ENCODE data around the gene EBNA1BP2. TPM values are rescaled to one million over a fixed set of nuclear protein-coding genes. Genes with fewer than 3 reads are reported as not detected.

The EBNA1BP2 gene
- total and polyA plus RNA-seq, 2 of the 13 experiments (the other 11 are each of a cell fraction or from before 2014, with no cell fraction given), result 27.1 to 102 TPM

GRCh38 chr1:43135857-43136781, 36.0 kb downstream of the EBNA1BP2 start:
- Histone ChIP-seq H3K36me3 (replicated peaks in 1 of 2; ENCODE audit: control insufficient read depth in 1 of 2, insufficient read depth in 2 of 2, low read length in 2 of 2) (no peaks in the 10 kb centered on the region), H3K4me1 (ENCODE audit: insufficient read depth, low read length) (peaks cover 16% of the 10 kb centered on the region), H3K9me3 (ENCODE audit: low read length) (peaks cover 24% of the 10 kb centered on the region), H3K27me3 (ENCODE audit: control insufficient read depth in 1 of 2, insufficient read depth in 2 of 2, low read length in 2 of 2) (no peaks in the 10 kb centered on the region), H3K4me3 (replicated peaks in 1 of 3; ENCODE audit: insufficient read depth in 1 of 3, low read depth in 2 of 3, low read length in 3 of 3) (no peak overlapping the region), H2AFZ (ENCODE audit: low read length) (no peak overlapping the region), H3K79me2 (ENCODE audit: insufficient read depth, low read length) (no peaks in the 10 kb centered on the region), H3K9ac (ENCODE audit: insufficient read depth, low read depth, low read length) (no peak overlapping the region), H4K20me1 (ENCODE audit: insufficient read depth, low read length) (no peaks in the 10 kb centered on the region; the same call in 1 of the 2 replicates), H3K4me2 (ENCODE audit: low read depth, low read length) (no peak overlapping the region), H3K27ac (ENCODE audit: extremely low read length, insufficient read depth, low read length) (no peak overlapping the region)
- intact Hi-C loops (cut with micrococcal nuclease; ENCODE audit: unreplicated experiment) (no loop called here), in situ Hi-C loops (cut with HindIII; ENCODE audit: extremely low pct_ligation_motif_present, low pct_unique_long_range_greater_than_20kb) (no loop called here)
- WGBS (ENCODE audit: low lambda C conversion rate), result 83% methylated on average over 9 of the region's 9 CpGs
- ATAC-seq, result no peak
- BruUV-seq (replicated peaks), result no TSS peak
- no peak for DNase-seq (ENCODE audit: low spot score)
- POLR2A ChIA-PET, result no interaction called here
- FAIRE-seq, result no peak
- CTCF ChIA-PET (ENCODE audit: low intra/inter-chr PET ratio, low total read pairs), result no interaction called here
- TF ChIP-seq PTBP1 (IDR thresholded peaks at IDR 0.05; ENCODE audit: low read depth, low read length, poor library complexity, severe bottlenecking) (no peak), RFX1 (IDR thresholded peaks at IDR 0.05) (peak; percentile 49; the same call in 1 of the 2 replicates), GABPA (IDR thresholded peaks at IDR 0.05; ENCODE audit: low read depth, low read length) (no peak), GABPA (CRISPR knock-in tag; IDR thresholded peaks at IDR 0.05; ENCODE audit: low read depth) (0 out of 2 replicates have a peak, but pooled peaks have one; percentile 24), RARA (CRISPR knock-in tag; IDR thresholded peaks at IDR 0.05) (0 out of 2 replicates have a peak, but pooled peaks have one; percentile 15), NCOR1 (IDR thresholded peaks at IDR 0.05; ENCODE audit: borderline replicate concordance, low read length) (no peak), IRF2 (CRISPR knock-in tag; IDR thresholded peaks at IDR 0.05) (no peak), RFX3 (CRISPR knock-in tag; IDR thresholded peaks at IDR 0.05) (peak; percentile 68), NR3C1 (CRISPR knock-in tag; IDR thresholded peaks at IDR 0.05) (no peak), ZKSCAN5 (CRISPR knock-in tag; IDR thresholded peaks at IDR 0.05) (no peak), ZNF562 (CRISPR knock-in tag; IDR thresholded peaks at IDR 0.05; ENCODE audit: borderline replicate concordance) (no peak), BORCS8-MEF2B (CRISPR knock-in tag; IDR thresholded peaks at IDR 0.05) (no peak), ZKSCAN8 (CRISPR knock-in tag; IDR thresholded peaks at IDR 0.05; ENCODE audit: borderline replicate concordance) (no peak), ETV5 (CRISPR knock-in tag; IDR thresholded peaks at IDR 0.05; ENCODE audit: borderline replicate concordance) (no peak), ARID4A (CRISPR knock-in tag; IDR thresholded peaks at IDR 0.05; ENCODE audit: borderline replicate concordance) (no peak), ARID5B (CRISPR knock-in tag; IDR thresholded peaks at IDR 0.05) (no peak), CEBPB (IDR thresholded peaks at IDR 0.05; ENCODE audit: borderline replicate concordance, low read depth, low read length) (peak; percentile 92)
